ENCODE measurements around the gene SYP. TPM values are rescaled to one million over a fixed set of nuclear protein-coding genes. Genes with fewer than 3 reads are reported as not detected.

SYP gene
- total and polyA plus RNA-seq, 4 donors = 0.30 to 0.67 (median 0.47) TPM

GRCh38 chrX:49221868-49222267 is 21.9 kb upstream of the SYP start:
- 67% methylated on average over 2 of the region's 2 CpGs for WGBS
- H3K27ac ChIP-seq (ENCODE audit: low read depth in 1 of 2, low read length in 2 of 2) = no peak overlapping the region

More at GRCh38 chrX:49221868-49222267, 21.9 kb upstream of the SYP start:
- DNase-seq (ENCODE audit: low spot score) = no peak
- no peak overlapping the region for H3K4me3 ChIP-seq (ENCODE audit: low read depth in 1 of 3, low read length in 3 of 3)
- H3K9me3 ChIP-seq (ENCODE audit: control insufficient read depth in 4 of 4, low read length in 3 of 4) = no peaks in the 10 kb centered on the region
- no peak for TF ChIP-seq CTCF (IDR thresholded peaks at IDR 0.05; ENCODE audit: low read depth, low read length, missing input control)
- TF ChIP-seq FOXA1 (IDR thresholded peaks at IDR 0.05) = no peak
- TF ChIP-seq SP1 (IDR thresholded peaks at IDR 0.05) = no peak
- no peak for TF ChIP-seq RAD21 (IDR thresholded peaks at IDR 0.05)
- no peak for TF ChIP-seq EGR1 (IDR thresholded peaks at IDR 0.05; ENCODE audit: low read depth in 2 of 2)
- TF ChIP-seq GABPA (IDR thresholded peaks at IDR 0.05 in 1 of 2, conservative IDR thresholded peaks at IDR 0.05 in 1 of 2) = no peak
- no peak for TF ChIP-seq HNF4A (conservative IDR thresholded peaks at IDR 0.05)
- TF ChIP-seq REST (IDR thresholded peaks at IDR 0.05) = no peak
- TF ChIP-seq YY1 (IDR thresholded peaks at IDR 0.05) = no peak
- no peak for TF ChIP-seq ZBTB33 (IDR thresholded peaks at IDR 0.05)
- no peak for TF ChIP-seq HNF4G (IDR thresholded peaks at IDR 0.05)
- TF ChIP-seq ATF3 (IDR thresholded peaks at IDR 0.05) = no peak
- TF ChIP-seq RXRA (IDR thresholded peaks at IDR 0.05) = no peak
- no peak for TF ChIP-seq FOXA2 (IDR thresholded peaks at IDR 0.05)
- TF ChIP-seq NR2F2 (IDR thresholded peaks at IDR 0.05) = no peak
- H3K9ac ChIP-seq (ENCODE audit: low read depth in 1 of 2, low read length in 2 of 2) = no peak overlapping the region
- no peaks in the 10 kb centered on the region for H3K4me1 ChIP-seq (ENCODE audit: control insufficient read depth in 4 of 4, insufficient read depth in 4 of 4, low read length in 3 of 4)
- H3K36me3 ChIP-seq (ENCODE audit: control insufficient read depth in 4 of 4, insufficient read depth in 3 of 4, low read depth in 1 of 4, low read length in 3 of 4) = no peaks in the 10 kb centered on the region
- H3K27me3 ChIP-seq (ENCODE audit: control insufficient read depth in 4 of 4, insufficient read depth in 4 of 4, low read length in 3 of 4) = peaks cover 0 to 2% (median 0%) of the 10 kb centered on the region in 4 donors
